OCI-LY1 (cell line): Measurements from ENCODE around the gene PEBP1.

ENCODE experiments used
- H2AFZ ChIP-seq: fragments of 200-600 bp; sonication (generic), shearing (Covaris generic); 2 replicates; pipeline ENCODE4 v1.6.0; 2014; ENCODE audit warnings: antibody characterized with exemption, mild to moderate bottlenecking, low read length
- H3F3A ChIP-seq: fragments of 200-600 bp; sonication (generic), shearing (Covaris generic); 2 replicates; pipeline ENCODE4 v1.6.0; 2014; ENCODE audit warnings: mild to moderate bottlenecking, antibody characterized with exemption, low read length, moderate library complexity; ENCODE audit not compliant: insufficient read depth
- H3K27ac ChIP-seq: fragments of 200-600 bp; sonication (generic); 2 replicates; pipeline ENCODE4 v1.5.1; 2014; ENCODE audit warnings: low read length, mixed run types, mild to moderate bottlenecking, low read depth; ENCODE audit not compliant: poor library complexity, severe bottlenecking
- H3K27me3 ChIP-seq: fragments of 200-600 bp; sonication (generic); 2 replicates; pipeline ENCODE4 v1.6.0; 2014; ENCODE audit warnings: antibody characterized with exemption, mild to moderate bottlenecking, low read length, moderate library complexity; ENCODE audit not compliant: insufficient read depth
- H3K36me3 ChIP-seq: fragments of 200-600 bp; sonication (generic); 2 replicates; pipeline ENCODE4 v1.6.1; 2014; ENCODE audit warnings: mild to moderate bottlenecking, antibody characterized with exemption, low read length, moderate library complexity, mixed read lengths; ENCODE audit not compliant: insufficient read depth
- H3K4me1 ChIP-seq: fragments of 200-600 bp; sonication (generic); 2 replicates; pipeline ENCODE4 v1.5.1; 2014; ENCODE audit warnings: mild to moderate bottlenecking, low read length, moderate library complexity; ENCODE audit not compliant: insufficient read depth, severe bottlenecking
- H3K4me2 ChIP-seq: fragments of 200-600 bp; sonication (generic), shearing (Covaris generic); 2 replicates; pipeline ENCODE4 v1.6.1; 2014; ENCODE audit warnings: low read length
- H3K4me3 ChIP-seq: fragments of 200-600 bp; sonication (generic); 2 replicates; pipeline ENCODE4 v1.5.1; 2014; ENCODE audit warnings: low read length, low read depth, mild to moderate bottlenecking, mixed read lengths; ENCODE audit not compliant: poor library complexity, severe bottlenecking
- H3K79me2 ChIP-seq: fragments of 200-600 bp; shearing (Covaris generic); 2 replicates; pipeline ENCODE4 v1.6.1; 2016; ENCODE audit warnings: mixed run types, low read length, mixed read lengths; ENCODE audit not compliant: insufficient read depth
- H3K9ac ChIP-seq: fragments of 200-600 bp; sonication (generic), shearing (Covaris generic); 2 replicates; pipeline ENCODE4 v1.6.1; 2014; ENCODE audit warnings: mild to moderate bottlenecking, low read length, mixed read lengths
- H3K9me2 ChIP-seq: fragments of 200-600 bp; sonication (generic), shearing (Covaris generic); 2 replicates; pipeline ENCODE4 v1.6.1; 2014; ENCODE audit warnings: low read depth, mild to moderate bottlenecking, low read length, mixed read lengths
- H3K9me3 ChIP-seq: fragments of 200-600 bp; shearing (Covaris generic); 2 replicates; pipeline ENCODE4 v1.6.1; 2014; ENCODE audit warnings: low read length, mixed read lengths
- H4K20me1 ChIP-seq: fragments of 200-600 bp; sonication (generic), shearing (Covaris generic); 2 replicates; pipeline ENCODE4 v1.6.0; 2016; ENCODE audit warnings: mild to moderate bottlenecking, low read length; ENCODE audit not compliant: insufficient read depth
- EZH2 ChIP-seq: fragments of 200-600 bp; sonication (generic), shearing (Covaris generic); IDR thresholded peaks from 2 replicates; pipeline ENCODE4 v1.8.0; 2017; ENCODE audit warnings: borderline replicate concordance, mixed run types, mild to moderate bottlenecking, antibody characterized with exemption, low read length, moderate library complexity, mixed read lengths
- TF ChIP-seq, protein P1 (sequence below): fragments of 200-600 bp; sonication (generic), shearing (Covaris generic); IDR thresholded peaks from 2 replicates; pipeline ENCODE4 v1.5.1; 2017; ENCODE audit warnings: mild to moderate bottlenecking, antibody characterized with exemption, low read length, moderate library complexity, mixed read lengths

The PEBP1 gene

DNA sequence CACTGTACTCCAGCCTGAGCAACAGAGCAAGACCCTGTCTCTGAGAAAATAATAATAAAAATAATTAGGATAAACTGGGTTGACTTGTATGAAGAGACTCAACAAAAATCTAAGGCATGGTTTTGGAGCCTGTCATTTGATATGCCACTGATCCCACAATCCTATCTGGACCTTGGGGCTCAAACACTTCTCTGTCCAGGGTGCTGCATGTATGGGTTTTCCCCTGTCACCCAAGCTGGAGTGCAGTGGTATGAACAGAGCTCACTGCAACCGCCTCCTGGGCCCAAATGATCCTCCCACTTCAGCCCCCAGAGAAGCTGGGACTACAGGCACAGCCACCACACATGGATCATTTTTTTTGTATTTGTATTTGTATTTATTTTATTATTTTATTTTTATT lies 26.8 kb upstream of the PEBP1 start:
- Histone ChIP-seq H3K4me2 (no peak overlapping the region), H3K27ac (no peak overlapping the region), H2AFZ (no peak overlapping the region), H3K4me3 (no peak overlapping the region), H3K9me3 (no peaks in the 10 kb centered on the region), H3K9me2 (no peaks in the 10 kb centered on the region), H4K20me1 (no peaks in the 10 kb centered on the region), H3K79me2 (no peaks in the 10 kb centered on the region), H3K27me3 (no peaks in the 10 kb centered on the region), H3K9ac (no peak overlapping the region), H3K36me3 (no peaks in the 10 kb centered on the region), H3F3A (no peaks in the 10 kb centered on the region), H3K4me1 (peaks cover 2% of the 10 kb centered on the region)
- TF ChIP-seq EZH2, result no peak
- TF ChIP-seq, protein P1, sequence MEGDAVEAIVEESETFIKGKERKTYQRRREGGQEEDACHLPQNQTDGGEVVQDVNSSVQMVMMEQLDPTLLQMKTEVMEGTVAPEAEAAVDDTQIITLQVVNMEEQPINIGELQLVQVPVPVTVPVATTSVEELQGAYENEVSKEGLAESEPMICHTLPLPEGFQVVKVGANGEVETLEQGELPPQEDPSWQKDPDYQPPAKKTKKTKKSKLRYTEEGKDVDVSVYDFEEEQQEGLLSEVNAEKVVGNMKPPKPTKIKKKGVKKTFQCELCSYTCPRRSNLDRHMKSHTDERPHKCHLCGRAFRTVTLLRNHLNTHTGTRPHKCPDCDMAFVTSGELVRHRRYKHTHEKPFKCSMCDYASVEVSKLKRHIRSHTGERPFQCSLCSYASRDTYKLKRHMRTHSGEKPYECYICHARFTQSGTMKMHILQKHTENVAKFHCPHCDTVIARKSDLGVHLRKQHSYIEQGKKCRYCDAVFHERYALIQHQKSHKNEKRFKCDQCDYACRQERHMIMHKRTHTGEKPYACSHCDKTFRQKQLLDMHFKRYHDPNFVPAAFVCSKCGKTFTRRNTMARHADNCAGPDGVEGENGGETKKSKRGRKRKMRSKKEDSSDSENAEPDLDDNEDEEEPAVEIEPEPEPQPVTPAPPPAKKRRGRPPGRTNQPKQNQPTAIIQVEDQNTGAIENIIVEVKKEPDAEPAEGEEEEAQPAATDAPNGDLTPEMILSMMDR, result no peak

GRCh38 chr12:118119449-118119879 lies 16.5 kb upstream of the PEBP1 start:
- H2AFZ ChIP-seq, result no peak overlapping the region
- TF ChIP-seq, protein P1, result no peak
- TF ChIP-seq EZH2, result no peak
- H3K9ac ChIP-seq, result no peak overlapping the region
- H3K9me2 ChIP-seq, result no peaks in the 10 kb centered on the region
- no peak overlapping the region for H3K27ac ChIP-seq
- no peaks in the 10 kb centered on the region for H3K79me2 ChIP-seq
- H3K36me3 ChIP-seq, result 0 out of 2 replicates have a peak, but pooled peaks cover 3% of the 10 kb centered on the region
- H3K4me1 ChIP-seq, result no peaks in the 10 kb centered on the region
- H3K4me2 ChIP-seq, result no peak overlapping the region
- no peaks in the 10 kb centered on the region for H3F3A ChIP-seq
- H3K9me3 ChIP-seq, result no peaks in the 10 kb centered on the region
- H3K4me3 ChIP-seq, result no peak overlapping the region
- H3K27me3 ChIP-seq, result no peaks in the 10 kb centered on the region
- H4K20me1 ChIP-seq, result no peaks in the 10 kb centered on the region

GRCh38 chr12:118120579-118121363 lies 15.2 kb upstream of the PEBP1 start:
- TF ChIP-seq, protein P1, result peak; percentile 44
- no peak for TF ChIP-seq EZH2
- Histone ChIP-seq H4K20me1 (no peaks in the 10 kb centered on the region), H2AFZ (no peak overlapping the region), H3K9ac (no peak overlapping the region), H3K4me2 (no peak overlapping the region), H3K79me2 (no peaks in the 10 kb centered on the region), H3K4me1 (no peaks in the 10 kb centered on the region), H3K27ac (peak overlapping the region; percentile 9), H3F3A (no peaks in the 10 kb centered on the region), H3K36me3 (no peaks in the 10 kb centered on the region), H3K9me3 (no peaks in the 10 kb centered on the region), H3K27me3 (no peaks in the 10 kb centered on the region), H3K4me3 (no peak overlapping the region), H3K9me2 (no peaks in the 10 kb centered on the region)
